ENCODE measurements around the gene TULP4. TPM values are rescaled to one million over a fixed set of nuclear protein-coding genes. Genes with fewer than 3 reads are reported as not detected.

The TULP4 gene
- total and polyA plus RNA-seq, 8 donors, result 18.6 to 86.8 (median 21.7) TPM

GRCh38 chr6:158353883-158354877 is 41.9 kb downstream of the TULP4 start:
- ATAC-seq, result no peak
- no peak for TF ChIP-seq CTCF (IDR thresholded peaks at IDR 0.05)

DNA sequence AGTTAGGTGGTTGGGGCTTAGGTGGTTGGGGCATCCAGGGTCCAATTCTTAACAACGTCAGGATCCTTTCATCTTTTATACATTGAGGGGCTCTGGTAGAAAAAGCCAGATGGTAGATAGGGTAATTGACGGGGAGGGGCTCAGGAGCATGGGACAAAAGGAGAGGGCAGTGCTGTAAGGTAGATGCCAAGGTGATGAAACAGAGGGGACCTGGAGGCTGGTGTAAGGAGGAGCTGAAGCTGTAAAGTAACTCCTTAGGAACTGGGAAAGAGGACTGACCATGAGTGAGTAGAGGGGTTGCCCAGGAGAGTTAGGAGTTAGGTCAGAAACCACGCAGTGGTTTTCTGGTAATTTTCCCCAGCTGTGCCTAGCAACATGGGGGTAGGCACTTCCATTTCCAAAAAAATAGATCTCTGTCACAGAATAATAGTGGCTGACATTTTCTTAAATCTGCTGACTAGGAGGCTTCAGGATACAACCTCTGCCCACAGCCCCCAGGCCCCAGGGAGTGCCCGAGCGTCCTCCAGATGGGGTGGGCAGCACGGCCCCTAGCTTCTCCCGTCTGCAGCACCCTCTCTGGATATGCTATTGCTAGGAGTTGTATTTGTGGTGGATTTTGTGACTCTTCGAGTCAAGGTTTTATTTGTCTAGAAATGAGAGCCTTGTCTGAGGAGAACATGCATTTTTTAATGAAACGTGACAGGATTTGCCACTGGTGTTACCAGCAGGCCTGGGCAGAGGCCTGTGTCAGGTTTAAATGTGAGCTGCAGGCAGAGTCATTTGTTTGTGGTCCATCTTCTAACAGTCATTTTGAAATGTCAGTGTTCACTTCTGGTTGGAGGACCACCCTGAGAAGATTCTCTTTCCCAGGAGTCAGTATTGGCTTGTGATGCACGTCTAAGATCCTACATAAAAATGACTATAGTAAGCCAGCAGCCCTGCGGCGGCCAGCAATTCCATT is 44.6 kb downstream of the TULP4 start:
- no peak overlapping the region for H3K4me3 ChIP-seq
- H3K36me3 ChIP-seq, result no peaks in the 10 kb centered on the region
- H3K9me3 ChIP-seq, result no peaks in the 10 kb centered on the region
- no peaks in the 10 kb centered on the region for H3K27me3 ChIP-seq
- intact Hi-C loops (cut with DNase I), result no loop called here
- ATAC-seq (no peak), DNase-seq (no peak)
- no peak overlapping the region for H3K27ac ChIP-seq
- H3K4me1 ChIP-seq, result peaks cover 0 to 6% of the 10 kb centered on the region in 2 donors
- TF ChIP-seq CTCF (IDR thresholded peaks at IDR 0.05), result no peak

More at GRCh38 chr6:158353883-158354877, 41.9 kb downstream of the TULP4 start:
- H3K9me3 ChIP-seq, result no peaks in the 10 kb centered on the region
- intact Hi-C loops (cut with DNase I), result no loop called here
- no peaks in the 10 kb centered on the region for H3K36me3 ChIP-seq
- H3K4me1 ChIP-seq, result peaks cover 0 to 6% of the 10 kb centered on the region in 2 donors
- H3K27ac ChIP-seq, result no peak overlapping the region
- no peak overlapping the region for H3K4me3 ChIP-seq
- no peaks in the 10 kb centered on the region for H3K27me3 ChIP-seq
- no peak for DNase-seq

GRCh38 chr6:158357570-158358216 is 45.4 kb downstream of the TULP4 start:
- DNase-seq, result no peak
- peak; percentile 20 for ATAC-seq
- Histone ChIP-seq H3K27me3 (no peaks in the 10 kb centered on the region), H3K27ac (no peak overlapping the region), H3K4me1 (peaks cover 0 to 6% of the 10 kb centered on the region in 2 donors), H3K36me3 (no peaks in the 10 kb centered on the region), H3K4me3 (no peak overlapping the region), H3K9me3 (no peaks in the 10 kb centered on the region)
- TF ChIP-seq CTCF (IDR thresholded peaks at IDR 0.05), result no peak
- intact Hi-C loops (cut with DNase I), result no loop called here

DNA sequence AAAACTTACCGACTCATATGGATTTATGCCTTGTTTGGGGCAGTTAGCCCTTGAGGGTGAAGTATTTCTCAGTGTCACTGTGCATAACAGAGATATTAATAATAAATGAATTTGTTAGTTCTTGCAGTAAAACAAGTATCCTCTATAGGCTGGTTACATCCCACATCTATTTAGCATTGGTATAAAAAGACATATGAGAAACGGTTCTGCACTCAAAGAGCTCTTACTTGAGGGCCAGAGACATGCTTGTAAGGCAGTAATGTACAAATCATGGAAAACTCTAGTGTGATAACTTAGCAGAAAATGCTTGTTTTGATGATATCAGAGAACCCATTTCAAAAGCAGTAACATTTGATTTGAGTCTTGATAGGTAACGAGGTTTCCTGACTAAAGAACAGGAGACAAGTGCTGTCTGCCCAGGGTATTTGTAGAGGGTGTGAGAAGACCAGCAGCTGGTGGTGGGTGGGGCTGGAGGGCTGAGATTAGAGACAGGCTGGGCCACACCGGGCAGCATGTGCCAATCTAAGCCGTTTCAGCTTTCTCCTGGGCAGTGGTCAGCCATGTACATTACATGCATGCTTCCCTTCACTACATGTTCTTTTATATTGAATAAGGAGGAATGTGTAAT is 46.3 kb downstream of the TULP4 start:
- Histone ChIP-seq H3K4me1 (peaks cover 0 to 6% of the 10 kb centered on the region in 2 donors), H3K4me3 (no peak overlapping the region), H3K27ac (no peak overlapping the region), H3K9me3 (no peaks in the 10 kb centered on the region), H3K36me3 (no peaks in the 10 kb centered on the region), H3K27me3 (no peaks in the 10 kb centered on the region)
- ATAC-seq (peak; percentile 73), DNase-seq (no peak)
- intact Hi-C loops (cut with DNase I), result no loop called here
- no peak for TF ChIP-seq CTCF (IDR thresholded peaks at IDR 0.05)
